Measurements from ENCODE around the gene TEKT2. TPM values are rescaled to one million over a fixed set of nuclear protein-coding genes. Genes with fewer than 3 reads are reported as not detected.

TEKT2 gene
- total and polyA plus RNA-seq, 2 of the 8 experiments (the other 6 are each of a cell fraction or from before 2014, with no cell fraction given) = 1.6 to 1.7 TPM

DNA sequence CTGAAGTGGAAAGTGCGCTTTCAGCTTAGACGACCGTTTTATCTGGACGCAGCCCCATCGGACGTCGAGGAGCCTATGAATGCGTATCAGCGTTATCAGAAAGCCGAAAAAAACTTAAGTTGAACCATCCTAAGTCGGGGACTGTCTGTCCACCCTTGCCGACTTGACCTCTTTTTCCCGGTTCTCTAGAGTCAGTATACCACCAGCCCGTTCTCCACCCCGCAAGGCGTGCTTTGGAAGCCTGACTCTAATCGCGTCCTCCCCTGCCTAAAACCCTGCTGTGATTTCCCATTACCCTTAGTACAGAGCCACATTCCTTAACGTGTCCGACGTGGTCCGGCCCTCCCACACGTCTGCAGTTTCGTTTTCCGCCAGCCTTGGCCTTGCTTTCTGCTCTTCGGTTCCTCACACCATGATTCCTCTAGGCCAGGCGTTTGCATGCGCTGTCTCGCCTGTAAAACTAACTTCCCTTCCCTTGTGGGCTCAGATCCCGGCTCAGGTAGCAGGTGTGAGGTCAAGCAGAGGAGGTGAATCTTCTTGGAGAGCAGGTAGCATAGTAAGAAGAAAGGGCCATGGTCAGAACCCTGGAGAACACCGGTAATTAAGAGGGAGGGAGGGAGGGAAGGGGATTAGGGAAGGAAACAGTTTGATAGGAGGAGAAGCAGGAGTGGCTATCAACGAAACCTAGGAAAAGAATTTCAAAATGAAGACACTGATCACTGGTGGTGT lies 5.7 kb downstream of the TEKT2 start:
- peaks cover 20 to 33% (median 30%) of the 10 kb centered on the region in 4 experiments for H3K36me3 ChIP-seq (ENCODE audit: control insufficient read depth in 2 of 4, insufficient read depth in 4 of 4, low read length in 3 of 4)
- no peak overlapping the region for H3K18ac ChIP-seq (ENCODE audit: extremely low read depth, low read length)
- WGBS, 2 experiments (ENCODE audit: extremely low coverage in 1 of 2, insufficient coverage in 1 of 2, insufficient read length in 1 of 2, insufficient replicate concordance in 2 of 2, low coverage in 1 of 2, low lambda C conversion rate in 2 of 2, missing lambda C conversion rate in 1 of 2) = 24% methylated on average over 31 of the region's 32 CpGs; no CpG with 5 or more reads in 1 of the 2 experiments
- peaks cover 0 to 10% of the 10 kb centered on the region in 2 experiments for H4K20me1 ChIP-seq (replicated peaks in 1 of 2; ENCODE audit: control insufficient read depth in 1 of 2, insufficient read depth in 2 of 2, low read length in 2 of 2)
- ChIA-PET POLR2A (ENCODE audit: partially characterized antibody) (no interaction called here), CTCF (ENCODE audit: partially characterized antibody) (interaction anchor here (1.5 to 32.6 kb wide), 2 partner anchors 48 to 59 kb away, joined by 4 to 738 read pairs; partner anchors contain the start of gene TRAPPC3)
- no peak overlapping the region for H3K56ac ChIP-seq (replicated peaks; ENCODE audit: insufficient read length, low read depth, low read length)
- H3K79me2 ChIP-seq (ENCODE audit: control insufficient read depth in 1 of 2, insufficient read depth in 2 of 2, low read length in 2 of 2) = peaks cover 0 to 15% of the 10 kb centered on the region in 2 experiments; a peak in 2 of 4 replicates
- H3K79me1 ChIP-seq (ENCODE audit: low read depth, low read length) = peaks cover 5% of the 10 kb centered on the region; the same call in 1 of the 2 replicates
- DNase-seq (ENCODE audit: low read depth in 1 of 2, low spot score in 2 of 2) (no peak), FAIRE-seq (no peak)
- no peak overlapping the region for H3K14ac ChIP-seq (ENCODE audit: insufficient read length)
- no peaks in the 10 kb centered on the region for H3K9me3 ChIP-seq (ENCODE audit: insufficient read depth in 2 of 2, low read depth in 1 of 2, low read length in 1 of 2)
- H2BK12ac ChIP-seq (ENCODE audit: low read depth, low read length) = no peak overlapping the region
- peak overlapping the region; percentile 76 to 91 (median 82) for H3K9ac ChIP-seq (replicated peaks in 1 of 4; ENCODE audit: extremely low read depth in 1 of 4, low read depth in 3 of 4, low read length in 3 of 4)
- no peak overlapping the region for H4K5ac ChIP-seq (ENCODE audit: insufficient read length, low read depth, low read length)
- H3K4me2 ChIP-seq (ENCODE audit: insufficient read depth in 1 of 2, low read depth in 2 of 2, low read length in 2 of 2) = peak overlapping the region; percentile 92 to 94
- peak overlapping the region; percentile 70 to 94 (median 81) for H3K4me3 ChIP-seq (ENCODE audit: extremely low read depth in 1 of 4, insufficient read depth in 2 of 4, low read depth in 3 of 4, low read length in 4 of 4)
- peaks cover 0 to 15% (median 11%) of the 10 kb centered on the region in 4 experiments; a peak in 5 of 7 replicates for H3K4me1 ChIP-seq (replicated peaks in 1 of 4; ENCODE audit: control insufficient read depth in 3 of 4, insufficient read depth in 4 of 4, low read length in 3 of 4)
- H3K23me2 ChIP-seq (ENCODE audit: low read depth, low read length) = peaks cover 8% of the 10 kb centered on the region; the same call in 1 of the 2 replicates
- no peak overlapping the region for H2AFZ ChIP-seq (ENCODE audit: low read length)
- no peak overlapping the region for H4K91ac ChIP-seq (replicated peaks; ENCODE audit: insufficient read length, low read length)
- no peak overlapping the region for H3K23ac ChIP-seq (ENCODE audit: insufficient read length)
- H2BK20ac ChIP-seq (ENCODE audit: low read length) = no peak overlapping the region
- H2BK15ac ChIP-seq (ENCODE audit: low read length) = no peak overlapping the region
- no peak overlapping the region for H4K8ac ChIP-seq (ENCODE audit: extremely low read depth, insufficient read depth, low read length)
- H3K4ac ChIP-seq (replicated peaks; ENCODE audit: insufficient read length, low read depth, low read length) = no peak overlapping the region
- peaks cover 0 to 3% (median 0%) of the 10 kb centered on the region in 4 experiments; a peak in 2 of 7 replicates for H3K27me3 ChIP-seq (replicated peaks in 1 of 4; ENCODE audit: control insufficient read depth in 3 of 4, extremely low read depth in 1 of 4, insufficient read depth in 3 of 4, low read length in 3 of 4)
- no peak overlapping the region for H2BK120ac ChIP-seq (replicated peaks; ENCODE audit: low read depth, low read length)
- no peak overlapping the region for H2AK5ac ChIP-seq (ENCODE audit: low read depth, low read length)
- peak overlapping the region; percentile 36; the same call in 1 of the 2 replicates for H3K27ac ChIP-seq (ENCODE audit: low read depth, low read length)
- no peak overlapping the region for H2BK5ac ChIP-seq (ENCODE audit: low read depth, low read length)
- TF ChIP-seq TCF12 (IDR thresholded peaks at IDR 0.05; ENCODE audit: low read depth, low read length) (no peak), TEAD4 (IDR thresholded peaks at IDR 0.05; ENCODE audit: low read depth, low read length) (no peak), TBP (IDR thresholded peaks at IDR 0.05; ENCODE audit: low read depth, low read length) (no peak), KDM5A (IDR thresholded peaks at IDR 0.05; ENCODE audit: low read length) (no peak), CEBPB (IDR thresholded peaks at IDR 0.05; ENCODE audit: low read depth, low read length) (no peak), POU5F1 (IDR thresholded peaks at IDR 0.05; ENCODE audit: low read depth, low read length) (no peak), ASH2L (IDR thresholded peaks at IDR 0.05; ENCODE audit: low read length) (no peak), HDAC6 (IDR thresholded peaks at IDR 0.05; ENCODE audit: low read depth, low read length) (no peak), EP300 (IDR thresholded peaks at IDR 0.05; ENCODE audit: borderline replicate concordance in 1 of 2, low read depth in 2 of 2, low read length in 2 of 2) (no peak), SP1 (IDR thresholded peaks at IDR 0.05; ENCODE audit: low read depth, low read length) (no peak), SIN3A (conservative IDR thresholded peaks at IDR 0.05 in 1 of 2, IDR thresholded peaks at IDR 0.05 in 1 of 2; ENCODE audit: low read depth in 1 of 2, low read length in 2 of 2) (no peak), SIRT6 (IDR thresholded peaks at IDR 0.05; ENCODE audit: low read length) (no peak), POLR2AphosphoS5 (IDR thresholded peaks at IDR 0.05; ENCODE audit: low read depth, low read length) (peak; percentile 38; the same call in 1 of the 2 replicates)
